Thyroid gland (tissue), 4 donors: ENCODE data around the gene BZW2. TPM values are rescaled to one million over a fixed set of nuclear protein-coding genes. Genes with fewer than 3 reads are reported as not detected.

Experiments
- DNase-seq, 2 donors: peaks; one replicate each; pipeline ENCODE4 v3.0.0-alpha.2; 2019
- H3K27ac ChIP-seq, 3 donors: fragments of 200-600 bp; sonication (generic); 1 replicate in 2 of 3; 2 replicates in 1 of 3; pipeline ENCODE4 v1.5.1; 2016 to 2019; ENCODE audit warnings: mild to moderate bottlenecking in 1 of 3, moderate library complexity in 1 of 3
- H3K27me3 ChIP-seq: fragments of 200-600 bp; sonication (generic); one replicate; pipeline ENCODE4 v1.5.1; 2019
- H3K36me3 ChIP-seq, 2 donors: fragments of 200-600 bp; sonication (generic); one replicate each; pipeline ENCODE4 v1.5.1; 2016 to 2019
- H3K4me1 ChIP-seq, 2 donors: fragments of 200-600 bp; sonication (generic); one replicate each; pipeline ENCODE4 v1.5.1; 2017 to 2019
- H3K4me3 ChIP-seq, 3 donors: fragments of 200-600 bp; sonication (generic); replicated peaks in 1 of 3; 1 replicate in 2 of 3; 2 replicates in 1 of 3; pipeline ENCODE4 v1.5.1; 2016; ENCODE audit warnings: mild to moderate bottlenecking in 1 of 3
- H3K9me3 ChIP-seq: fragments of 200-600 bp; sonication (generic); one replicate; pipeline ENCODE4 v1.5.1; 2017
- CTCF ChIP-seq, 6 experiments: fragments of 200-600 bp in 3 of 6; fragments of 450-650 bp in 3 of 6; sonication (generic) in 3 of 6; IDR thresholded peaks; one replicate each; pipeline ENCODE4 v1.5.1; 2016 to 2019; ENCODE audit warnings: antibody characterized with exemption in 6 of 6, mild to moderate bottlenecking in 2 of 6, inconsistent platforms in 1 of 6, moderate library complexity in 1 of 6
- POLR2A ChIP-seq, 2 donors: fragments of 450-650 bp; IDR thresholded peaks; one replicate each; pipeline ENCODE4 v1.6.1; 2017; ENCODE audit warnings: antibody characterized with exemption in 2 of 2, mild to moderate bottlenecking in 2 of 2, moderate library complexity in 1 of 2
- WGBS, 2 donors: methylation state at CpG; one replicate each; pipeline ENCODE4 v1.1.5; 2017; 5-methylcytosine and 5-hydroxymethylcytosine counted together
- intact Hi-C: fragments of 100-400 bp; cut with DNase I; formaldehyde crosslinking; loops from one replicate; pipeline ENCODE4 v1.15.1; 2023
- total RNA-seq, 4 donors: library from RNA; depleted of rRNA; stranded (reverse); fragments of >200 nt; gene quantifications; one replicate each; pipeline ENCODE4 v1.2.3, GENCODE V29; 2016

BZW2 gene
- total RNA-seq, 4 donors from 2014 or later, result 63.0 to 69.0 (median 66.8) TPM

- DNase-seq, result no peak
- H3K27ac ChIP-seq, result no peak overlapping the region
- no peaks in the 10 kb centered on the region for H3K4me1 ChIP-seq
- H3K9me3 ChIP-seq, result no peaks in the 10 kb centered on the region
- no peak overlapping the region for H3K4me3 ChIP-seq
- WGBS, 2 donors, result 64% methylated on average over 4 of the region's 4 CpGs
- no peaks in the 10 kb centered on the region for H3K36me3 ChIP-seq
- H3K27me3 ChIP-seq, result no peaks in the 10 kb centered on the region
- no peak for TF ChIP-seq POLR2A (IDR thresholded peaks at IDR 0.05)
- TF ChIP-seq CTCF (IDR thresholded peaks at IDR 0.05), result no peak
- intact Hi-C loops, result no loop called here
Measured at GRCh38 chr7:16743236-16743635, 97.3 kb downstream of the BZW2 start.

GRCh38 chr7:16744518-16745250 lies 98.7 kb downstream of the BZW2 start:
- DNase-seq, result no peak
- 81 to 85% methylated on average over 6 of the region's 6 CpGs for WGBS, 2 donors
- Histone ChIP-seq H3K36me3 (no peaks in the 10 kb centered on the region), H3K9me3 (no peaks in the 10 kb centered on the region), H3K27ac (no peak overlapping the region), H3K27me3 (no peaks in the 10 kb centered on the region), H3K4me1 (no peaks in the 10 kb centered on the region), H3K4me3 (no peak overlapping the region)
- TF ChIP-seq CTCF (IDR thresholded peaks at IDR 0.05) (no peak), POLR2A (IDR thresholded peaks at IDR 0.05) (no peak)
- intact Hi-C loops, result no loop called here

- H3K36me3 ChIP-seq, result no peaks in the 10 kb centered on the region
- no peaks in the 10 kb centered on the region for H3K4me1 ChIP-seq
- 78 to 79% methylated on average over 2 of the region's 2 CpGs for WGBS, 2 donors
Measured at GRCh38 chr7:16745645-16746044, 99.7 kb downstream of the BZW2 start.

DNA sequence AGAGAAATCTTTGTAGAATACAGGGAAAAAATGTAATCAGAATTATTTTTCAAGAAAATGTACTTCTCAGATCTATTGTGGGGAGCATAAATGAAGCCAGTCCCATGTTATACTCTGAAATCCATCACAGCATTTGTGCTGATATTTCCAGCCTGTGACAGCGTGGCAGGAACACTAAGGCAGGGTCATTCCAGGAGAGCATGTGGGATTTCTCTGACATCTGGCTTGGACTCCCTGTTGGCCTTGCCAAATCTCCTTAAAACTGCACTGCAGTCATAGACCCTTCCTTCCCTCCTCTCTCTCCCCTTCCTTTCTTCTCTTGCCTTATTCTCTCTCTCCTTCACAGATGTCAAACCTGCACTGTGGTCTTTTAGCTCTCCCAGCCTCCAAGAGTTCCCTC lies 101.1 kb downstream of the BZW2 start:
- Histone ChIP-seq H3K4me3 (no peak overlapping the region), H3K4me1 (no peaks in the 10 kb centered on the region), H3K36me3 (no peaks in the 10 kb centered on the region), H3K27me3 (no peaks in the 10 kb centered on the region), H3K27ac (no peak overlapping the region), H3K9me3 (no peaks in the 10 kb centered on the region)
- TF ChIP-seq POLR2A (IDR thresholded peaks at IDR 0.05) (no peak), CTCF (IDR thresholded peaks at IDR 0.05) (no peak)
- DNase-seq, result no peak
- intact Hi-C loops, result no loop called here
- 67 to 77% methylated on average over 1 of the region's 1 CpG for WGBS, 2 donors

More at GRCh38 chr7:16745645-16746044, 99.7 kb downstream of the BZW2 start:
- Histone ChIP-seq H3K27me3 (no peaks in the 10 kb centered on the region), H3K27ac (no peak overlapping the region), H3K4me3 (no peak overlapping the region), H3K9me3 (no peaks in the 10 kb centered on the region)
- DNase-seq, result no peak
- intact Hi-C loops, result no loop called here
- TF ChIP-seq CTCF (IDR thresholded peaks at IDR 0.05) (no peak), POLR2A (IDR thresholded peaks at IDR 0.05) (no peak)

- intact Hi-C loops, result loop anchor here (10.0 kb wide), 1 partner anchor 109 kb away; the partner anchor contains the start of genes ANKMY2 and BZW2
- H3K36me3 ChIP-seq, result no peaks in the 10 kb centered on the region
- H3K9me3 ChIP-seq, result no peaks in the 10 kb centered on the region
- no peaks in the 10 kb centered on the region for H3K27me3 ChIP-seq
- TF ChIP-seq CTCF (IDR thresholded peaks at IDR 0.05), result no peak
- peak in 1 of 2 donors; percentile 94 for TF ChIP-seq POLR2A (IDR thresholded peaks at IDR 0.05)
- peaks cover 10 to 14% of the 10 kb centered on the region in 2 donors for H3K4me1 ChIP-seq
- H3K4me3 ChIP-seq, result peak within 1 kb of the TSS; percentile 54 to 67 (median 63)
- WGBS, 2 donors, result 6 to 10% methylated on average over 18 to 23 of the region's 48 CpGs
- peak; percentile 95 to 96 for DNase-seq
- peak within 1 kb of the TSS in 2 of 3 donors; percentile 62 to 74 for H3K27ac ChIP-seq
Measured at GRCh38 chr7:16753102-16753931, 107.3 kb downstream of the BZW2 start, which contains the start of gene TSPAN13. TSS of gene TSPAN13 (plus strand) at chr7:16753755. CDS start at chr7:16753968, 213 bp downstream.
